Liver (tissue), 9 donors: ENCODE measurements around the gene KRT6C. TPM values are rescaled to one million over a fixed set of nuclear protein-coding genes. Genes with fewer than 3 reads are reported as not detected.

Experiments
- DNase-seq: peaks from one replicate; pipeline ENCODE4 v3.0.0-alpha.2; 2017; ENCODE audit warnings: low spot score
- H3K27ac ChIP-seq, 2 donors: one replicate each; pipeline ENCODE4 v1.7.0; 2013; ENCODE audit warnings: inconsistent platforms in 2 of 2, low read length in 2 of 2, control low read depth in 1 of 2, low read depth in 1 of 2, mild to moderate bottlenecking in 1 of 2
- H3K27me3 ChIP-seq, 4 donors: one replicate each; pipeline versions ENCODE4 v1.6.1 to v1.7.0; 2013; ENCODE audit warnings: low read length in 3 of 4, inconsistent platforms in 1 of 4, mild to moderate bottlenecking in 1 of 4, moderate library complexity in 1 of 4; ENCODE audit not compliant: control insufficient read depth in 4 of 4, insufficient read depth in 4 of 4
- H3K36me3 ChIP-seq, 4 donors: one replicate each; pipeline versions ENCODE4 v1.6.1 to v1.7.0; 2013; ENCODE audit warnings: low read length in 3 of 4, mild to moderate bottlenecking in 3 of 4, low read depth in 1 of 4, moderate library complexity in 1 of 4; ENCODE audit not compliant: control insufficient read depth in 4 of 4, insufficient read depth in 3 of 4
- H3K4me1 ChIP-seq, 4 donors: one replicate each; pipeline versions ENCODE4 v1.6.1 to v1.7.0; 2013; ENCODE audit warnings: low read length in 3 of 4, mild to moderate bottlenecking in 3 of 4, moderate library complexity in 1 of 4; ENCODE audit not compliant: control insufficient read depth in 4 of 4, insufficient read depth in 4 of 4
- H3K4me3 ChIP-seq, 3 donors: one replicate each; pipeline versions ENCODE4 v1.6.1 to v1.7.0; 2013; ENCODE audit warnings: low read length in 3 of 3, control low read depth in 1 of 3, low read depth in 1 of 3, mild to moderate bottlenecking in 1 of 3
- H3K9ac ChIP-seq, 2 donors: one replicate each; pipeline ENCODE4 v1.7.0; 2013; ENCODE audit warnings: low read length in 2 of 2, mild to moderate bottlenecking in 2 of 2, moderate library complexity in 2 of 2, control low read depth in 1 of 2, low read depth in 1 of 2
- H3K9me3 ChIP-seq, 4 donors: one replicate each; pipeline versions ENCODE4 v1.6.1 to v1.7.0; 2013; ENCODE audit warnings: low read length in 3 of 4; ENCODE audit not compliant: control insufficient read depth in 4 of 4
- ATF3 ChIP-seq: IDR thresholded peaks from 2 replicates; pipeline ENCODE4 v1.6.1; 2016; ENCODE audit warnings: antibody characterized with exemption
- CTCF ChIP-seq: fragments of 150-350 bp; IDR thresholded peaks from 2 replicates; pipeline ENCODE4 v1.5.1; 2017; ENCODE audit warnings: improper control_type of control experiment, low read depth, low read length; ENCODE audit not compliant: missing input control
- EGR1 ChIP-seq, 2 donors: IDR thresholded peaks; 2 replicates each; pipeline ENCODE4 v1.6.1; 2016 to 2018; ENCODE audit warnings: antibody characterized with exemption in 2 of 2, low read depth in 2 of 2
- FOXA1 ChIP-seq: IDR thresholded peaks from 2 replicates; pipeline ENCODE4 v1.6.1; 2016; ENCODE audit warnings: antibody characterized with exemption
- GABPA ChIP-seq, 2 donors: IDR thresholded peaks in 1 of 2; conservative IDR thresholded peaks in 1 of 2; 2 replicates each; pipeline ENCODE4 v1.6.1; 2016; ENCODE audit warnings: antibody characterized with exemption in 2 of 2, mild to moderate bottlenecking in 1 of 2, moderate library complexity in 1 of 2
- HNF4A ChIP-seq, 2 donors: conservative IDR thresholded peaks; 2 replicates each; pipeline ENCODE4 v1.6.1; 2016; ENCODE audit warnings: antibody characterized with exemption in 2 of 2, mild to moderate bottlenecking in 2 of 2
- HNF4G ChIP-seq: IDR thresholded peaks from 2 replicates; pipeline ENCODE4 v1.6.1; 2016; ENCODE audit warnings: antibody characterized with exemption
- JUND ChIP-seq, 2 donors: IDR thresholded peaks; 2 replicates each; pipeline ENCODE4 v1.6.1; 2016; ENCODE audit warnings: antibody characterized with exemption in 2 of 2
- RAD21 ChIP-seq, 2 donors: IDR thresholded peaks; 2 replicates each; pipeline ENCODE4 v1.6.1; 2016; ENCODE audit warnings: antibody characterized with exemption in 2 of 2, mild to moderate bottlenecking in 2 of 2
- RXRA ChIP-seq, 2 donors: IDR thresholded peaks; 2 replicates each; pipeline ENCODE4 v1.6.1; 2017 to 2018; ENCODE audit warnings: antibody characterized with exemption in 2 of 2, mild to moderate bottlenecking in 1 of 2
- SP1 ChIP-seq: IDR thresholded peaks from 2 replicates; pipeline ENCODE4 v1.6.1; 2018; ENCODE audit warnings: antibody characterized with exemption, mild to moderate bottlenecking
- TAF1 ChIP-seq: conservative IDR thresholded peaks from 2 replicates; pipeline ENCODE4 v1.6.1; 2016; ENCODE audit warnings: antibody characterized with exemption, mild to moderate bottlenecking
- YY1 ChIP-seq: IDR thresholded peaks from 2 replicates; pipeline ENCODE4 v1.6.1; 2016; ENCODE audit warnings: antibody characterized with exemption, mild to moderate bottlenecking
- WGBS: extraction: QIAGEN DNeasy Blood & Tissue Kit; methylation state at CpG from one replicate; pipeline ENCODE4 v1.1.7; 2013; 5-methylcytosine and 5-hydroxymethylcytosine counted together
- polyA plus RNA-seq, 2 donors: library from polyadenylated mRNA; stranded (reverse) in 1 of 2; unstranded in 1 of 2; fragments of 200-250 nt in 1 of 2; fragments of >200 nt in 1 of 2; fragmentation: Nextera tagmentation in 1 of 2; extraction: Ambion mirVana in 1 of 2; gene quantifications; one replicate each; pipeline versions ENCODE4 v1.2.1 to v1.2.3, GENCODE V29; 2013 to 2015
- total RNA-seq, 2 donors: library from RNA; depleted of rRNA; stranded (reverse); fragments of >200 nt; gene quantifications; one replicate each; pipeline ENCODE4 v1.2.3, GENCODE V29; 2014
- TF ChIP-seq, protein P1 (sequence below): IDR thresholded peaks from 2 replicates; pipeline ENCODE4 v1.6.1; 2016; ENCODE audit warnings: antibody characterized with exemption
- TF ChIP-seq, protein P2 (sequence below): IDR thresholded peaks from 2 replicates; pipeline ENCODE4 v1.6.1; 2016; ENCODE audit warnings: antibody characterized with exemption
- donor health status: healthy.
- donor health status: healthy.
- donor health status: healthy.
- donor health status: healthy.
- donor health status: healthy.

Gene KRT6C
- total and polyA plus RNA-seq, 4 donors = 0.61 TPM; not detected in 3

DNA sequence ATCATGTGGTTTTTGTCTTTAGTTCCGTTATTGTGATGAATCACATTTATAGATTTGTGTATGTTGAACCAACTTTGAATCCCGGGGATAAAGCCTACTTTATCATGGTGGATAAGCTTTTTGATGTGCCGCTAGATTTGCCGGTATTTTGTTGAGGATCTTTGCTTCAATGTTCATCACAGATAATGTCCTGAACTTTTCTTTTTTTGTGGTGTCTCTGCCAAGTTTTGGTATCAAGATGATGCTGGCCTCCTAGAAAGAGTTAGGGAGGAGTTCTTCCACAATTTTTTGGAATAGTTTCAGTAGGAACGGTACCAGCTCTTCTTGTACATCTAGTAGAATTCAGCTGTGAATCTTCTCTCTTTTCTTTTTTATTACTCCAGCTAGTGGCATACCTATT lies 14.7 kb downstream of the KRT6C start:
- Histone ChIP-seq H3K9ac (no peak overlapping the region), H3K4me1 (no peaks in the 10 kb centered on the region), H3K36me3 (no peaks in the 10 kb centered on the region), H3K9me3 (no peaks in the 10 kb centered on the region), H3K4me3 (no peak overlapping the region), H3K27me3 (peaks cover 0 to 4% (median 0%) of the 10 kb centered on the region in 4 donors), H3K27ac (no peak overlapping the region)
- TF ChIP-seq SP1 (no peak), CTCF (no peak)
- WGBS = 92% methylated on average over 5 of the region's 5 CpGs
- DNase-seq = no peak

DNA sequence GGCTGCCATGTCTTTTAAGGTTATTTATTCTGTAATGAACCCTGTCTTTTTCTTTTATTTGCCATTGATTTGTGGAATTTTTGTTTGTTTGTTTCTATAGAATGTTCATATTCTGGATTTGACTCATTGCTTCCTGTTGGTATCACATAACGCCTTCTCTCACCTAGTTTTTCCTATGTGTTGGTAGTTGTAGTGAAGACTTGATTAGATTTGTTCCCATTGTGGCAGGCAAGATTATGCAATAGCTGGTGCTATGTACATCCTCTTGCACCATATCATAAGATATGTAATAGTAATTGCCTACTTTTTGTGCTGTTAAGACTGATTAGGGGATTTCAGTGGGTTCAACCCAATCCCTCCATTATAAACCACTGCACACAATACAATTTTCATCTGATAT lies 17.8 kb downstream of the KRT6C start:
- Histone ChIP-seq H3K9me3 (no peaks in the 10 kb centered on the region), H3K4me1 (no peaks in the 10 kb centered on the region), H3K4me3 (no peak overlapping the region), H3K36me3 (no peaks in the 10 kb centered on the region), H3K27ac (no peak overlapping the region), H3K27me3 (no peaks in the 10 kb centered on the region), H3K9ac (no peak overlapping the region)
- 74% methylated on average over 1 of the region's 1 CpG for WGBS
- no peak for DNase-seq
- TF ChIP-seq ATF3 (no peak), RAD21 (IDR thresholded peaks at IDR 0.05) (no peak), EGR1 (IDR thresholded peaks at IDR 0.05; ENCODE audit: low read depth in 2 of 2) (no peak), HNF4G (no peak)
- TF ChIP-seq, protein P1, sequence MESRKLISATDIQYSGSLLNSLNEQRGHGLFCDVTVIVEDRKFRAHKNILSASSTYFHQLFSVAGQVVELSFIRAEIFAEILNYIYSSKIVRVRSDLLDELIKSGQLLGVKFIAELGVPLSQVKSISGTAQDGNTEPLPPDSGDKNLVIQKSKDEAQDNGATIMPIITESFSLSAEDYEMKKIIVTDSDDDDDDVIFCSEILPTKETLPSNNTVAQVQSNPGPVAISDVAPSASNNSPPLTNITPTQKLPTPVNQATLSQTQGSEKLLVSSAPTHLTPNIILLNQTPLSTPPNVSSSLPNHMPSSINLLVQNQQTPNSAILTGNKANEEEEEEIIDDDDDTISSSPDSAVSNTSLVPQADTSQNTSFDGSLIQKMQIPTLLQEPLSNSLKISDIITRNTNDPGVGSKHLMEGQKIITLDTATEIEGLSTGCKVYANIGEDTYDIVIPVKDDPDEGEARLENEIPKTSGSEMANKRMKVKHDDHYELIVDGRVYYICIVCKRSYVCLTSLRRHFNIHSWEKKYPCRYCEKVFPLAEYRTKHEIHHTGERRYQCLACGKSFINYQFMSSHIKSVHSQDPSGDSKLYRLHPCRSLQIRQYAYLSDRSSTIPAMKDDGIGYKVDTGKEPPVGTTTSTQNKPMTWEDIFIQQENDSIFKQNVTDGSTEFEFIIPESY = no peak

GRCh38 chr12:52454411-52455201 lies 19.0 kb downstream of the KRT6C start:
- Histone ChIP-seq H3K9me3 (no peaks in the 10 kb centered on the region), H3K27me3 (no peaks in the 10 kb centered on the region), H3K4me3 (no peak overlapping the region), H3K4me1 (no peaks in the 10 kb centered on the region), H3K36me3 (no peaks in the 10 kb centered on the region), H3K9ac (no peak overlapping the region), H3K27ac (no peak overlapping the region)
- no peak for DNase-seq
- 67% methylated on average over 3 of the region's 3 CpGs for WGBS
- TF ChIP-seq, protein P1 = no peak
- TF ChIP-seq HNF4G (no peak), EGR1 (IDR thresholded peaks at IDR 0.05; ENCODE audit: low read depth in 2 of 2) (no peak), YY1 (no peak), GABPA (IDR thresholded peaks at IDR 0.05 in 1 of 2, conservative IDR thresholded peaks at IDR 0.05 in 1 of 2) (no peak), FOXA1 (no peak), JUND (IDR thresholded peaks at IDR 0.05) (no peak), ATF3 (no peak), HNF4A (conservative IDR thresholded peaks at IDR 0.05) (no peak), CTCF (no peak), RXRA (IDR thresholded peaks at IDR 0.05) (no peak), TAF1 (no peak)
- TF ChIP-seq, protein P2, sequence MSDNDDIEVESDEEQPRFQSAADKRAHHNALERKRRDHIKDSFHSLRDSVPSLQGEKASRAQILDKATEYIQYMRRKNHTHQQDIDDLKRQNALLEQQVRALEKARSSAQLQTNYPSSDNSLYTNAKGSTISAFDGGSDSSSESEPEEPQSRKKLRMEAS = no peak
